ENCODE measurements around the gene SCG3.

Gene SCG3

DNA sequence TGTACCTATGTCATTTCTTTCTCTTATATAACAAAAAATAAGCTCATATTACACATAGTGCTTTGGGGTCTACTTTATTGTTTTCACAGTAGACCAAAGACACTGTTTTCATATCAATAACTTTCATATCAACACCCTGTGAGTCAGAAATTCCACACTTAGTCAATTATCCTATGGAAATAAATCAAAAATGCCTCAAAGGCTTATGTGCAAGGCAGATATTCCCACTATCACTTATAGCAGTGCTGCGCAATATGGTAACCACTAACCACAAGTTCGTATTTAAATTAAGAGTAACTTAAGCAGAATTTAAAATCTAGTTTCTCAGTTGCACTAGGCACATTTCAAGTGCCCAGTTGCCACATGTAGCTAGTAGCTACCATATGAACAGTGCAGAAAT, 15.9 kb downstream of the SCG3 start:
- ATAC-seq (replicated peaks) (no peak), DNase-seq (no peak)
- H3K9me3 Mint-ChIP-seq, result no peaks in the 10 kb centered on the region
- H3K27ac Mint-ChIP-seq, result no peak overlapping the region
- peaks cover 36 to 40% of the 10 kb centered on the region in 2 donors for H3K27me3 Mint-ChIP-seq
- H3K36me3 Mint-ChIP-seq (ENCODE audit: insufficient read depth), result no peaks in the 10 kb centered on the region
- peaks cover 0 to 2% of the 10 kb centered on the region in 2 donors for H3K4me1 Mint-ChIP-seq (ENCODE audit: low read depth in 2 of 2)
- H3K4me3 Mint-ChIP-seq, result no peak overlapping the region

DNA sequence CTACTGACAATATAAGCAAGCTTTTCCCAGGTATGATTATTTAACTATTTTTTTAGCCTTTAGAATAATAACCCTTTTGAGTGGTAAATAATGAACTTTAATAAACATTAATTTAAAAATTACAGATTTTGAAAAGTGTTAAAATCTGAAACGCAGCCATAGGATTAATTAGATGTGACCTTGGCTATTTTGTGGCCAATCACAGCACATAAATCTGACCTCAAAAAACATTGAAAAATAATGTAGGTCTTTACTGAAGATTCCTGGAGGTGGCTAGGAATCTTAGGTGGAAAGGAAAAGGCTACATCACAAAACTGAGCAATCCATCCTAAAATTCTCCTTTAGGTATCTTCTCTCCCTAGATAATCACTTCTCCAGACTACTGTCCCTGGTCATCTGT, 18.1 kb downstream of the SCG3 start:
- no peak overlapping the region for H3K27ac Mint-ChIP-seq
- H3K4me1 Mint-ChIP-seq (ENCODE audit: low read depth in 2 of 2), result no peaks in the 10 kb centered on the region
- ATAC-seq (replicated peaks), result no peak

DNA sequence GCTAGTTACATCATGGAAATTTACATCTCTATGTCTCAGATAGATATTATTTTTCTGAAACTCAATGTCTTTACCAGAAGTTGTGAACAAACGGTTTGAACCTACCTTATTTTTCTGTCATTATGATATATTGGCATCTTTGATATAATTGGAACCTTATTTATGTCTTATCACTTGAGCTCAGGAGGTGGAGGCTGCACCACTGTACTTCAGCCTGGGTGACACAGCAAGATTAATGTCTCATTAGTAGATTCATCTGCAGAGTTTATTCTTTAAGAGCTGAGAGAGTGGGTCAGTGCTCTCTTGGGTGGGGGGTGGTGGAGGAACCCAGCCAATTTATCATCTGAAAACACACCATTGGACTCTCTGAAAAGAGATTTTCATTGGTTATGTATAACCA, 21.4 kb downstream of the SCG3 start:
- Mint-ChIP-seq H3K27ac (no peak overlapping the region), H3K36me3 (ENCODE audit: insufficient read depth) (no peaks in the 10 kb centered on the region), H3K4me1 (ENCODE audit: low read depth in 2 of 2) (no peaks in the 10 kb centered on the region), H3K27me3 (peaks cover 27 to 38% of the 10 kb centered on the region in 2 donors), H3K4me3 (no peak overlapping the region), H3K9me3 (no peaks in the 10 kb centered on the region)
- ATAC-seq (replicated peaks), result no peak
- no peak for DNase-seq

More for the DNA sequence above, 18.1 kb downstream of the SCG3 start:
- DNase-seq, result no peak
- peaks cover 27 to 34% of the 10 kb centered on the region in 2 donors for H3K27me3 Mint-ChIP-seq
- no peak overlapping the region for H3K4me3 Mint-ChIP-seq
- H3K36me3 Mint-ChIP-seq (ENCODE audit: insufficient read depth), result no peaks in the 10 kb centered on the region
- no peaks in the 10 kb centered on the region for H3K9me3 Mint-ChIP-seq

DNA sequence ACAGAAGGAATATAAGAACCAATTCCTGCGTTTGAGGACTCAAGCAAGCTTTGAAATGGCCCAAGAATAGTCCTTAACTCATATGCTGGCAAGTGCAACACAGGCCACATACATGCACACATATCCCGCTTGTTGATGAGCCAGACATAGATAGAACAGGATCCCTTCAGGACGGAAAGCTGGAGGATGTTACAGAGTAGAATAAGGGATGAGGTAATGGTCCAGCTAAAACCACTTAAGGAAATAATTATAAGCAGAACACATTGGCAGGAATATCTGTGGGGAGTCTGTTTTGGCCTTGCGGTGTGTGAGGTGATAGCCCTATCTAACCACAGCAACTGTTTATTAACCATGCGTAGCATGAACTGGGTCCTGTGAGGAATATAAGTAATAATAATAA, 25.0 kb downstream of the SCG3 start:
- Mint-ChIP-seq H3K9me3 (no peaks in the 10 kb centered on the region), H3K27ac (no peak overlapping the region), H3K4me3 (no peak overlapping the region), H3K36me3 (ENCODE audit: insufficient read depth) (no peaks in the 10 kb centered on the region), H3K27me3 (peaks cover 5 to 13% of the 10 kb centered on the region in 2 donors), H3K4me1 (ENCODE audit: low read depth in 2 of 2) (no peaks in the 10 kb centered on the region)
- ATAC-seq (replicated peaks), result no peak
- no peak for DNase-seq

DNA sequence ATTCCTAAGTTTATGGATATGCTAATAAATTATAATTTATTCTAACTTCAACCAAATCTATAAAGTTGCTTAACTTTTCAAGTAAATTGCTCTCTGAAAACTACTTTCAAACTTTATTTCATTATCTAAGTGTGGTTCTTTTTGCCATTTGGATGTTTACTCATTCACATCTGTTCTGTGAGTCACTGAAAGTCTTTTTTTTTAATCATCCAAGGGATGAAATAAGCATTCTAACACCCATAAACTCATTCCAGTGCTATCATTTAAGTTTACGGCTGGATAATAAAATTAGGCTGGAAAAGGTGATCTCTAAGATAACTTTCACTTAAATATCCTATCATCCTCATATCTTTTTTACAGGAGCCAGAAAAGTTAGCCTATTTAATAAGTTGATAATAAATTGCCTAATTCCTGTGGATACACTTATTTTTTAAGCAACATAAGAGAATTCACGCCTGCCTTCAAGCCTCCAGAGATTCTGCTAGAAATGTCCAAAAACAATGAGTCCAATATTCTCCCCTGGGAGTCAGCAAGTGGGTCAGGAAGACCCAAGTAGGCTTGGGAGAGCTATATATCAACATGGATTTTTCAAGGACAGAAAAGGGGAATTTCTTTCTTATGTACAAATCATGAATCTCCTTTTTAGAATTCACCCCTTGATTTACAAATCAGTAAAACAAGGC, 25.8 kb downstream of the SCG3 start:
- Mint-ChIP-seq H3K36me3 (ENCODE audit: insufficient read depth) (no peaks in the 10 kb centered on the region), H3K4me1 (ENCODE audit: low read depth in 2 of 2) (no peaks in the 10 kb centered on the region), H3K9me3 (no peaks in the 10 kb centered on the region), H3K27ac (no peak overlapping the region), H3K27me3 (peaks cover 0 to 13% of the 10 kb centered on the region in 2 donors), H3K4me3 (no peak overlapping the region)
- DNase-seq (no peak), ATAC-seq (replicated peaks) (no peak)

DNA sequence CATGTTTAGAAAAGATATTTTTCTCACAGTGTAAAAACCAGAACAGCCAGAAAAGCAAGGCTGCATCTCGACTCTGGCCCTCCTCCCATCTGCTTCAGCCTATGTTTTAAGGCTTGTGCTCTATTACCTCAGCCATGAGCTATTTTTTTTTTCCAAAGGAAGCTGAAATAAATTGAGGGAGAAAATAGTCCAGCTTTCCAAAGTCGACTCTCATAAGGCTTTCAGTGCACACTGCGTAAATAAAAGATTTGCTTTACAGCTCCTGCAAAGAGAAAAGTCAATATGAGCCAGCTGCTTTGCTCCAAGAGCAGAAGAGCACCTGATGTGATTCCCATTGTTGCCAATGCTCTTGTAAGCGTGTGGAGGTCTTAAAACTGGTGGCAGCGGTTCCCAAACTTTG, 26.7 kb downstream of the SCG3 start:
- no peaks in the 10 kb centered on the region for H3K36me3 Mint-ChIP-seq (ENCODE audit: insufficient read depth)
- H3K9me3 Mint-ChIP-seq, result no peaks in the 10 kb centered on the region
- ATAC-seq (replicated peaks) (no peak), DNase-seq (no peak)
- no peak overlapping the region for H3K4me3 Mint-ChIP-seq
- H3K27me3 Mint-ChIP-seq, result peaks cover 0 to 13% of the 10 kb centered on the region in 2 donors
- H3K4me1 Mint-ChIP-seq (ENCODE audit: low read depth in 2 of 2), result no peaks in the 10 kb centered on the region
- no peak overlapping the region for H3K27ac Mint-ChIP-seq

DNA sequence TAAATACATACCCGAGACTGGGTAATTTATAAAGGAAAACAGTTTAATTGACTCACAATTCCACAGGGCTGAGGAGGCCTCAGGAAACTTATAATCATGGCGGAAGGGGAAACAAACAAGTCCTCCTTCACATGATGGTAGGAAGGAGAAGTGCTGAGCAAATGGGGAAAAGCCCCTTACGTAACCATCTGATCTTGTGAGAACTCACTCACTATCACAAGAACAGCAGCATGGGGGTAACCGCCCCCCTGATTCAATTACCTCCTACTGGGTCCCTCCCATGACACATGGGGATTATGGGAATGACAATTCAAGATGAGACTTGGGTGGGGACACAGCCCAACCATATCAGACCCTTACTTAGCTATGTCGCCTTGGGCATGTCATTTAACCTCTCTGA, 27.7 kb downstream of the SCG3 start:
- Mint-ChIP-seq H3K9me3 (no peaks in the 10 kb centered on the region), H3K27me3 (peaks cover 0 to 7% of the 10 kb centered on the region in 2 donors), H3K4me3 (no peak overlapping the region), H3K27ac (no peak overlapping the region), H3K36me3 (ENCODE audit: insufficient read depth) (no peaks in the 10 kb centered on the region), H3K4me1 (ENCODE audit: low read depth in 2 of 2) (no peaks in the 10 kb centered on the region)
- ATAC-seq (replicated peaks) (no peak), DNase-seq (no peak)

DNA sequence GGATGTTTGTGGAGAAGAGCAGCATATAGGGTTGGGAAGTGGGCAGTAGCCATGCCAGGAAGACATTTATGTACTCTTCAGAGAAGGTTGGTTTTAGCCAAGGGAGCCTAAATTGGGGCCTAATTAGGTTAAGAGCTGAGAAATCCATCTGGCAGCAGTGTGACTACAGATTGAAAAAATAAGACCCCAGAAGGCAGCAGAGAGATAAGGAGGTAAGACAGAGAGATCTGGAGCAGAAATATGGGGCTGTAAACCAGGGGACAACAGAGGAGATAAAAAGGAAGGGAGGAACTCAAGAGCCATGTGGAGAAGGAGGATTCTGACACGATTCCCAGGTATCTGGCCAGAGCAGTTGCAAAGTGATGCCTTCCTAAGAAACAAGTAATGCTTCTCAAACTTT, 32.9 kb downstream of the SCG3 start:
- Mint-ChIP-seq H3K4me3 (no peak overlapping the region), H3K27me3 (no peaks in the 10 kb centered on the region), H3K36me3 (ENCODE audit: insufficient read depth) (peaks cover 2% of the 10 kb centered on the region), H3K9me3 (no peaks in the 10 kb centered on the region), H3K4me1 (ENCODE audit: low read depth in 2 of 2) (no peaks in the 10 kb centered on the region), H3K27ac (no peak overlapping the region)
- DNase-seq (no peak), ATAC-seq (replicated peaks) (no peak)

DNA sequence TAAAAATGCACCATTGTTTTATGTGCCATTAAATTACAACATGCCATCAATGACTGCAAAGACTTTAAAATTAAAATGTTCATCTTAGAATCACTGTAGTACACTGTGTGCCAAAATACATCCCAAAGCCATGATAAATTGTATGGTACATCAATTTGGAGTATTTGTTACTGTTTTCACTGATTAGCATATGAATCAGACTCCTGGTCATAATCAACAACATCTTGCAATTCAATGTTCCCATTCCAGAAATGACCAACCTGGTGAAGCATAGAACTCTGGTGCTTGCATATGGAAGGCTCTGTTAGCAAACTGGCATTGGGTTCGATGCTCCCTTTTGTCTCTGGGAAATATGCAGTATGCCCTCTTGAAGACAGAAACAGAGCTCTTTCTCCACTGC, 33.6 kb downstream of the SCG3 start:
- ATAC-seq (replicated peaks) (no peak), DNase-seq (no peak)
- Mint-ChIP-seq H3K4me1 (ENCODE audit: low read depth in 2 of 2) (no peaks in the 10 kb centered on the region), H3K36me3 (ENCODE audit: insufficient read depth) (peaks cover 4% of the 10 kb centered on the region), H3K27ac (no peak overlapping the region), H3K27me3 (no peaks in the 10 kb centered on the region), H3K4me3 (no peak overlapping the region), H3K9me3 (no peaks in the 10 kb centered on the region)

DNA sequence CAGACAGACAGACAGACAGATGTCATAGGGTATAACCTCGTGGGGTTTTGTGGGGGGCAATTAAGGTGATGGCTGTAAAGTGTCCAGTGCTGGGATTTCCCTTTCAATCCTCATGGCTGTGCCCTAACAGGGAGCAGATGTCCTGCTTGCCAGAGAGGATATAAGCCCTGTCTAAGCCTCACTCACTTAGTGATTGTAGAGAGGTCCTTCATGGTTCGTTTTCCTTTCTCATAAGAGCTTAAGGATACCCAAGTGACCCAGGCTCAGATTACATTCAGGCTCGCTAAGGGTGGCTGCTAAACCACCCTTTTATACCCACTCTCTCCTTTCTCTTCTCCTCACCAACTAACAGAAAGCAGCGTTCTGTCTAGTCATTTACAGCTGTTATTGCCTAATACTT, 36.9 kb downstream of the SCG3 start:
- Mint-ChIP-seq H3K27ac (peak overlapping the region; percentile 21 to 83), H3K4me3 (no peak overlapping the region)

DNA sequence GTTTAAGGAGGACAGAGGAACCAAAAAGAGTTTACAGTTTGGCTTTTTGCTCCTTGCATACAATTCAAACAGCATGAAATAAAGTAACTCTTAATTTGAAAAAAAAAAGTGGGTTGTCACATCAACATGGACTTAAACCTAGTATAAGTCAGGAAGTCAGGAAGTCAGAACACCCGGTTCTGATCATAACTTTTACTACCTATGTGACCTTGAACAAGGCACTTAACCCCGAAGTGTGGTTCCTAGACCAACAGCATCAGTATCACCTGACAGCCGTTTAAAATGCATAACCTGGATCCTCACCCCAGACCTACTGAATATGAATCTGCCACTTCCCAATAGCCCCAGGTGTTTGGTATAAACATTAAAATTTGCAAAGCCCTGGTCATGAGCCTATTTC, 37.4 kb downstream of the SCG3 start:
- ATAC-seq (replicated peaks) (no peak), DNase-seq (no peak)
- no peak overlapping the region for H3K4me3 Mint-ChIP-seq
- peaks cover 20% of the 10 kb centered on the region for H3K36me3 Mint-ChIP-seq (ENCODE audit: insufficient read depth)
- H3K4me1 Mint-ChIP-seq (ENCODE audit: low read depth in 2 of 2), result peaks cover 6% of the 10 kb centered on the region in 2 donors
- H3K27ac Mint-ChIP-seq, result peak overlapping the region in 1 of 2 donors; percentile 38
- no peaks in the 10 kb centered on the region for H3K27me3 Mint-ChIP-seq
- H3K9me3 Mint-ChIP-seq, result no peaks in the 10 kb centered on the region

More for the DNA sequence above, 36.9 kb downstream of the SCG3 start:
- Mint-ChIP-seq H3K27me3 (no peaks in the 10 kb centered on the region), H3K36me3 (ENCODE audit: insufficient read depth) (peaks cover 16% of the 10 kb centered on the region), H3K4me1 (ENCODE audit: low read depth in 2 of 2) (peaks cover 6% of the 10 kb centered on the region in 2 donors), H3K9me3 (no peaks in the 10 kb centered on the region)
- no peak for ATAC-seq (replicated peaks)
- DNase-seq, result no peak

DNA sequence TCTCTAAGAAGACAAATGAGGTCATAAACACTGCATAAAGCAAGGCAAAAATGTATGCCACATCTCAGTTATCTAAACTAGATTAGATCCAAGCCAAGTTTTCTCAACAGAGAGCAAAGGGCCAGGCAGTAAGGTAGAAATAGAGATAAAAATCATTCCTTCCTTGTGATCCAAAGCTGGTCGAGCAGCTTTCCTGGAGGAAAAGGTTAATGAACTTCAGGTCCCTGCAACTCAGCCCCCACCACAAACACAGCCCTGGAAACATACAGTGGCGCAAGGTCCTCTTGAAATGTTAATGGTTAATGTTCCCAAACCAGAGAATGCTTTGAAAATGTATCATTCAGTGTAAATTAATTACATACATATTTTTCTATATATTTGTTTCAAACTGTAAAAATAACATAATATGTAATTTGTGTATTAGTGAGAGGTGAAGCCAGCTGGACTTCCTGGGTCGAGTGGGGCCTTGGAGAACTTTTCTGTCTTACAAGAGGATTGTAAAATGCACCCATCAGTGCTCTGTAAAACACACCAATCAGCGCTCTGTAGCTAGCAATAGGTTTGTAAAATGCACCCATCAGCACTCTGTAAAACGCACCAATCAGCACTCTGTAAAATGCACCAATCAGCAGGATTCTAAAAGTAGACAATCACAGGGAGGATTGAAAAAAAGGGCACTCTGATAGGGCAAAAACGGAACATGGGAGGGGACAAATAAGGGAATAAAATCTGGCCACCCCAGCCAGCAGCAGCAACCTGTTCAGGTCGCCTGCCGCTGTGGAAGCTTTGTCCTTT, 39.1 kb downstream of the SCG3 start:
- Mint-ChIP-seq H3K4me1 (ENCODE audit: low read depth in 2 of 2) (peaks cover 13 to 19% of the 10 kb centered on the region in 2 donors), H3K36me3 (ENCODE audit: insufficient read depth) (peaks cover 33% of the 10 kb centered on the region), H3K27me3 (no peaks in the 10 kb centered on the region), H3K9me3 (no peaks in the 10 kb centered on the region), H3K4me3 (no peak overlapping the region), H3K27ac (peak overlapping the region in 1 of 2 donors; percentile 1)
- no peak for DNase-seq
- no peak for ATAC-seq (replicated peaks)

DNA sequence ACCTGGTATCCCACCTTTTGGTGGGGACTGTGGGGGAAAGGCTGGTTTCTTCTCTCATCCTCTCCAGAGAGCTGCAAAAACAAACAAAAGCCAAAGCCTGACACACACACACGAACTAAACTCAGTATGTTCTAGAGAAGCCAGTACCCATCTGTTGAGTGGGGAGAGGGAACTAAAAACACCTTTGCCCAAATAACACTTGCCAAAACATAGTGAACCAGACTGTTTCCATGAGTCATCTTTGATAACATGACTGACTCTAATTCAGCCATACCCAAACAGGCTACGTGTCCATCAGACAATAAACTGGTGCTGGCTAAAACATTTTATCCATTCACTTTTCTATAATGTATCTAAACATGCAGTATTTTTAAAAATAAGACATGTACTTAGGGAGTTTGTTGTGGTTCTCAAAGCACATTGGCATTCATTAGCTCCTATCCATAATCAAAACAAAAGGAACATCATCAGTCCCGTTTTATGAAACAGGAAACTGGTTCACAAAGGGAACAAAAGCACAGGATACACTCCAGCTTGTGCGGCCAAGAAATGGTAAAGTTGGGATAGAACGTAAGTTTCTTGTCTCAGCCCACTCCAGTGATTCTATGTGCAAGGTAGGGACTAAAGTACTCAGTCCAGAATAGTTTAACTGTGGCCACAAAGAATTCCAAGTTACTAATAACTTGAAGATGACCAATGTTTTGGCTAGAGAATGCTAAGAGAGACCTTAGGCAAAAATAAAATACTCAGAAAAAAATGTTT, 40.1 kb downstream of the SCG3 start:
- peaks cover 33% of the 10 kb centered on the region for H3K36me3 Mint-ChIP-seq (ENCODE audit: insufficient read depth)
- no peak overlapping the region for H3K4me3 Mint-ChIP-seq
- H3K4me1 Mint-ChIP-seq (ENCODE audit: low read depth in 2 of 2), result peaks cover 15 to 23% of the 10 kb centered on the region in 2 donors
- no peaks in the 10 kb centered on the region for H3K9me3 Mint-ChIP-seq
- no peak for ATAC-seq (replicated peaks)
- peak overlapping the region; percentile 1 to 64 for H3K27ac Mint-ChIP-seq
- no peak for DNase-seq
- no peaks in the 10 kb centered on the region for H3K27me3 Mint-ChIP-seq
